ENCODE data around the gene ARPP21.
"Not testable (repeated sequence)": the region's sequence is repeated elsewhere in the genome, so short reads cannot be mapped to it uniquely, and the experiment has no call there.

ARPP21 gene

GRCh38 chr3:35789042-35789831 lies 149.9 kb downstream of the ARPP21 start:
- Histone ChIP-seq H2AK5ac (ENCODE audit: low read length) (no peak overlapping the region), H3K79me1 (ENCODE audit: low read length) (no peaks in the 10 kb centered on the region), H3K4me1 (ENCODE audit: control insufficient read depth, low read depth, low read length) (no peaks in the 10 kb centered on the region), H3K36me3 (ENCODE audit: control insufficient read depth, insufficient read depth, low read length) (no peaks in the 10 kb centered on the region), H3K27ac (ENCODE audit: low read depth, low read length) (no peak overlapping the region), H3K79me2 (ENCODE audit: control insufficient read depth, insufficient read depth, low read length) (no peaks in the 10 kb centered on the region), H3K4me3 (ENCODE audit: low read length) (no peak overlapping the region), H3K4me2 (ENCODE audit: low read length) (no peak overlapping the region), H3K23ac (ENCODE audit: low read length) (no peak overlapping the region), H2BK5ac (ENCODE audit: low read length) (no peak overlapping the region), H4K8ac (ENCODE audit: low read depth, low read length) (no peak overlapping the region), H3K18ac (ENCODE audit: low read length) (no peak overlapping the region), H3K27me3 (ENCODE audit: insufficient read depth, low read length, poor library complexity) (no peaks in the 10 kb centered on the region), H3K9ac (ENCODE audit: low read length) (no peak overlapping the region), H2BK120ac (ENCODE audit: low read depth, low read length) (no peak overlapping the region), H3K56ac (ENCODE audit: low read length) (no peak overlapping the region), H4K5ac (ENCODE audit: low read length) (no peak overlapping the region), H2BK15ac (replicated peaks; ENCODE audit: low read depth) (no peak overlapping the region), H3K4ac (ENCODE audit: low read depth, low read length) (no peak overlapping the region)
- WGBS (ENCODE audit: extremely low coverage, insufficient coverage, low lambda C conversion rate), result no CpG with 5 or more reads among the region's 4 CpGs
- no peak for DNase-seq

- H3K27me3 ChIP-seq (ENCODE audit: insufficient read depth, low read length, poor library complexity), result no peaks in the 10 kb centered on the region
- no peak overlapping the region for H3K4ac ChIP-seq (ENCODE audit: low read depth, low read length)
- no peak overlapping the region for H3K18ac ChIP-seq (ENCODE audit: low read length)
- no peaks in the 10 kb centered on the region for H3K79me2 ChIP-seq (ENCODE audit: control insufficient read depth, insufficient read depth, low read length)
- H3K4me3 ChIP-seq (ENCODE audit: low read length), result no peak overlapping the region
- H3K9ac ChIP-seq (ENCODE audit: low read length), result no peak overlapping the region
- H3K23ac ChIP-seq (ENCODE audit: low read length), result no peak overlapping the region
- H4K8ac ChIP-seq (ENCODE audit: low read depth, low read length), result no peak overlapping the region
- no peaks in the 10 kb centered on the region for H3K4me1 ChIP-seq (ENCODE audit: control insufficient read depth, low read depth, low read length)
- no peak overlapping the region for H2AK5ac ChIP-seq (ENCODE audit: low read length)
- no peak overlapping the region for H3K4me2 ChIP-seq (ENCODE audit: low read length)
- no peak for DNase-seq
- no peak overlapping the region for H2BK5ac ChIP-seq (ENCODE audit: low read length)
- no peaks in the 10 kb centered on the region for H3K79me1 ChIP-seq (ENCODE audit: low read length)
- H4K5ac ChIP-seq (ENCODE audit: low read length), result no peak overlapping the region
- no peak overlapping the region for H3K27ac ChIP-seq (ENCODE audit: low read depth, low read length)
- no peaks in the 10 kb centered on the region for H3K36me3 ChIP-seq (ENCODE audit: control insufficient read depth, insufficient read depth, low read length)
- no peak overlapping the region for H3K56ac ChIP-seq (ENCODE audit: low read length)
- no peak overlapping the region for H2BK15ac ChIP-seq (replicated peaks; ENCODE audit: low read depth)
- H2BK120ac ChIP-seq (ENCODE audit: low read depth, low read length), result no peak overlapping the region
- WGBS (ENCODE audit: extremely low coverage, insufficient coverage, low lambda C conversion rate), result no CpG with 5 or more reads among the region's 1 CpG
Observed at GRCh38 chr3:35790764-35791163, 151.4 kb downstream of the ARPP21 start.

GRCh38 chr3:35793667-35794066 lies 154.3 kb downstream of the ARPP21 start:
- Histone ChIP-seq H3K27me3 (ENCODE audit: insufficient read depth, low read length, poor library complexity) (no peaks in the 10 kb centered on the region), H2BK120ac (ENCODE audit: low read depth, low read length) (no peak overlapping the region), H3K36me3 (ENCODE audit: control insufficient read depth, insufficient read depth, low read length) (no peaks in the 10 kb centered on the region), H3K4me3 (ENCODE audit: low read length) (no peak overlapping the region), H3K9ac (ENCODE audit: low read length) (no peak overlapping the region), H3K23ac (ENCODE audit: low read length) (no peak overlapping the region), H3K4me1 (ENCODE audit: control insufficient read depth, low read depth, low read length) (no peaks in the 10 kb centered on the region), H2BK15ac (replicated peaks; ENCODE audit: low read depth) (no peak overlapping the region), H4K8ac (ENCODE audit: low read depth, low read length) (no peak overlapping the region), H2AK5ac (ENCODE audit: low read length) (no peak overlapping the region), H3K18ac (ENCODE audit: low read length) (no peak overlapping the region), H3K79me2 (ENCODE audit: control insufficient read depth, insufficient read depth, low read length) (no peaks in the 10 kb centered on the region), H3K56ac (ENCODE audit: low read length) (no peak overlapping the region), H3K79me1 (ENCODE audit: low read length) (no peaks in the 10 kb centered on the region), H4K5ac (ENCODE audit: low read length) (no peak overlapping the region), H3K4ac (ENCODE audit: low read depth, low read length) (no peak overlapping the region), H3K27ac (ENCODE audit: low read depth, low read length) (no peak overlapping the region), H3K4me2 (ENCODE audit: low read length) (no peak overlapping the region), H2BK5ac (ENCODE audit: low read length) (no peak overlapping the region)
- WGBS (ENCODE audit: extremely low coverage, insufficient coverage, low lambda C conversion rate), result no CpG with 5 or more reads among the region's 1 CpG
- DNase-seq, result no peak

GRCh38 chr3:35800960-35801459 lies 161.7 kb downstream of the ARPP21 start:
- H3K36me3 ChIP-seq (ENCODE audit: control insufficient read depth, insufficient read depth, low read length), result no peaks in the 10 kb centered on the region
- no peak overlapping the region for H4K8ac ChIP-seq (ENCODE audit: low read depth, low read length)
- H4K5ac ChIP-seq (ENCODE audit: low read length), result no peak overlapping the region
- H2AK5ac ChIP-seq (ENCODE audit: low read length), result no peak overlapping the region
- H3K23ac ChIP-seq (ENCODE audit: low read length), result no peak overlapping the region
- H3K4me3 ChIP-seq (ENCODE audit: low read length), result no peak overlapping the region
- no peak overlapping the region for H3K4ac ChIP-seq (ENCODE audit: low read depth, low read length)
- no peak overlapping the region for H3K4me2 ChIP-seq (ENCODE audit: low read length)
- no peaks in the 10 kb centered on the region for H3K79me2 ChIP-seq (ENCODE audit: control insufficient read depth, insufficient read depth, low read length)
- no CpG with 5 or more reads among the region's 1 CpG for WGBS (ENCODE audit: extremely low coverage, insufficient coverage, low lambda C conversion rate)
- H2BK15ac ChIP-seq (replicated peaks; ENCODE audit: low read depth), result no peak overlapping the region
- no peak for DNase-seq
- no peak overlapping the region for H2BK120ac ChIP-seq (ENCODE audit: low read depth, low read length)
- no peak overlapping the region for H3K56ac ChIP-seq (ENCODE audit: low read length)
- no peak overlapping the region for H2BK5ac ChIP-seq (ENCODE audit: low read length)
- no peaks in the 10 kb centered on the region for H3K27me3 ChIP-seq (ENCODE audit: insufficient read depth, low read length, poor library complexity)
- no peaks in the 10 kb centered on the region for H3K4me1 ChIP-seq (ENCODE audit: control insufficient read depth, low read depth, low read length)
- H3K18ac ChIP-seq (ENCODE audit: low read length), result no peak overlapping the region
- H3K9ac ChIP-seq (ENCODE audit: low read length), result no peak overlapping the region
- no peak overlapping the region for H3K27ac ChIP-seq (ENCODE audit: low read depth, low read length)
- no peaks in the 10 kb centered on the region for H3K79me1 ChIP-seq (ENCODE audit: low read length)

- peak; percentile 7 for DNase-seq
- Histone ChIP-seq H2AK5ac (ENCODE audit: low read length) (no peak overlapping the region), H3K79me1 (ENCODE audit: low read length) (no peaks in the 10 kb centered on the region), H3K4me3 (ENCODE audit: low read length) (no peak overlapping the region), H3K23ac (ENCODE audit: low read length) (no peak overlapping the region), H3K4me1 (ENCODE audit: control insufficient read depth, low read depth, low read length) (no peaks in the 10 kb centered on the region), H3K4me2 (ENCODE audit: low read length) (no peak overlapping the region), H4K5ac (ENCODE audit: low read length) (no peak overlapping the region), H3K9ac (ENCODE audit: low read length) (no peak overlapping the region), H3K36me3 (ENCODE audit: control insufficient read depth, insufficient read depth, low read length) (no peaks in the 10 kb centered on the region), H3K56ac (ENCODE audit: low read length) (no peak overlapping the region), H4K8ac (ENCODE audit: low read depth, low read length) (no peak overlapping the region), H3K27me3 (ENCODE audit: insufficient read depth, low read length, poor library complexity) (no peaks in the 10 kb centered on the region), H2BK5ac (ENCODE audit: low read length) (no peak overlapping the region), H3K27ac (ENCODE audit: low read depth, low read length) (no peak overlapping the region), H2BK120ac (ENCODE audit: low read depth, low read length) (no peak overlapping the region), H2BK15ac (replicated peaks; ENCODE audit: low read depth) (no peak overlapping the region), H3K79me2 (ENCODE audit: control insufficient read depth, insufficient read depth, low read length) (no peaks in the 10 kb centered on the region), H3K4ac (ENCODE audit: low read depth, low read length) (no peak overlapping the region), H3K18ac (ENCODE audit: low read length) (no peak overlapping the region)
- no CpG with 5 or more reads among the region's 4 CpGs for WGBS (ENCODE audit: extremely low coverage, insufficient coverage, low lambda C conversion rate)
Observed at GRCh38 chr3:35814531-35814930, 175.2 kb downstream of the ARPP21 start.

GRCh38 chr3:35815796-35816195 lies 176.5 kb downstream of the ARPP21 start:
- H3K27me3 ChIP-seq (ENCODE audit: insufficient read depth, low read length, poor library complexity); H3K4ac ChIP-seq (ENCODE audit: low read depth, low read length); H3K79me2 ChIP-seq (ENCODE audit: control insufficient read depth, insufficient read depth, low read length); H2AK5ac ChIP-seq (ENCODE audit: low read length); H3K4me3 ChIP-seq (ENCODE audit: low read length); H4K5ac ChIP-seq (ENCODE audit: low read length); H3K18ac ChIP-seq (ENCODE audit: low read length); H3K9ac ChIP-seq (ENCODE audit: low read length); H4K8ac ChIP-seq (ENCODE audit: low read depth, low read length); H3K79me1 ChIP-seq (ENCODE audit: low read length); H3K4me1 ChIP-seq (ENCODE audit: control insufficient read depth, low read depth, low read length); H3K27ac ChIP-seq (ENCODE audit: low read depth, low read length); H3K23ac ChIP-seq (ENCODE audit: low read length); H3K4me2 ChIP-seq (ENCODE audit: low read length); DNase-seq; H2BK120ac ChIP-seq (ENCODE audit: low read depth, low read length); H2BK5ac ChIP-seq (ENCODE audit: low read length); H3K36me3 ChIP-seq (ENCODE audit: control insufficient read depth, insufficient read depth, low read length); H2BK15ac ChIP-seq (replicated peaks; ENCODE audit: low read depth); H3K56ac ChIP-seq (ENCODE audit: low read length): not testable (repeated sequence)
